GM13976 (cell line): ENCODE results near the gene TKTL1.
"Not testable (repeated sequence)": the region's sequence is repeated elsewhere in the genome, so short reads cannot be mapped to it uniquely, and the experiment has no call there.

Experiments
- DNase-seq: peaks from one replicate; pipeline ENCODE4 v3.0.0; 2012; ENCODE audit warnings: low spot score
- in situ Hi-C: fragments of 300-500 bp; cut with MboI; formaldehyde crosslinking; loops from one replicate; pipeline ENCODE4 v1.12.0; 2022; ENCODE audit warnings: low sequenced_read_pairs, mixed read lengths, inconsistent platforms; ENCODE audit not compliant: unreplicated experiment
- TF ChIP-seq, protein P1 (sequence below): IDR thresholded peaks from 2 replicates; pipeline ENCODE4 v1.5.1; 2012; ENCODE audit warnings: borderline replicate concordance, mild to moderate bottlenecking; ENCODE audit not compliant: insufficient read depth; ENCODE audit errors: extremely low read depth, missing control alignments, control extremely low read depth

Gene TKTL1

DNA sequence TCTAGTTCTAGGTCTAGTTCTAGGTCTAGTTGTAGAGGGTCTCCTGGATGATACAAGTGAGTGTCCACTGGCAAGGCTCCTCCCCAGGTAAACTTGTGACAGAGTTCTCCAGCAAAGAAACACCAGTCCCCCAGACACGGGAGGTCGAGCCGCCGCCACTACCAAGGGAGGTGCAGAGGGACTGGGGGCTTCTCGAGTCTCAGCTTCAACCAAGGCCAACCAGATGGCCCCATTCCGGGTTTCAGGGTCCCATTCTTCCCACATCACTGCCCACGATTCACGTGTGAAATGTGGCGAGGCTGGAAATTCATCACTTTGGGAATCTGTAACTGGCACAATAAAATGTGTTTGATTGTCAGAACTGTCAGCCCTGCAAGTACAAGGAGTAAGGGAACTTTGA is 37.5 kb downstream of the TKTL1 start:
- in situ Hi-C loops: no loop called here
- TF ChIP-seq, protein P1, sequence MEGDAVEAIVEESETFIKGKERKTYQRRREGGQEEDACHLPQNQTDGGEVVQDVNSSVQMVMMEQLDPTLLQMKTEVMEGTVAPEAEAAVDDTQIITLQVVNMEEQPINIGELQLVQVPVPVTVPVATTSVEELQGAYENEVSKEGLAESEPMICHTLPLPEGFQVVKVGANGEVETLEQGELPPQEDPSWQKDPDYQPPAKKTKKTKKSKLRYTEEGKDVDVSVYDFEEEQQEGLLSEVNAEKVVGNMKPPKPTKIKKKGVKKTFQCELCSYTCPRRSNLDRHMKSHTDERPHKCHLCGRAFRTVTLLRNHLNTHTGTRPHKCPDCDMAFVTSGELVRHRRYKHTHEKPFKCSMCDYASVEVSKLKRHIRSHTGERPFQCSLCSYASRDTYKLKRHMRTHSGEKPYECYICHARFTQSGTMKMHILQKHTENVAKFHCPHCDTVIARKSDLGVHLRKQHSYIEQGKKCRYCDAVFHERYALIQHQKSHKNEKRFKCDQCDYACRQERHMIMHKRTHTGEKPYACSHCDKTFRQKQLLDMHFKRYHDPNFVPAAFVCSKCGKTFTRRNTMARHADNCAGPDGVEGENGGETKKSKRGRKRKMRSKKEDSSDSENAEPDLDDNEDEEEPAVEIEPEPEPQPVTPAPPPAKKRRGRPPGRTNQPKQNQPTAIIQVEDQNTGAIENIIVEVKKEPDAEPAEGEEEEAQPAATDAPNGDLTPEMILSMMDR: no peak
- DNase-seq: no peak

GRCh38 chrX:154333837-154334271 is 38.3 kb downstream of the TKTL1 start:
- TF ChIP-seq, protein P1: no peak
- DNase-seq: no peak
- in situ Hi-C loops: no loop called here

DNA sequence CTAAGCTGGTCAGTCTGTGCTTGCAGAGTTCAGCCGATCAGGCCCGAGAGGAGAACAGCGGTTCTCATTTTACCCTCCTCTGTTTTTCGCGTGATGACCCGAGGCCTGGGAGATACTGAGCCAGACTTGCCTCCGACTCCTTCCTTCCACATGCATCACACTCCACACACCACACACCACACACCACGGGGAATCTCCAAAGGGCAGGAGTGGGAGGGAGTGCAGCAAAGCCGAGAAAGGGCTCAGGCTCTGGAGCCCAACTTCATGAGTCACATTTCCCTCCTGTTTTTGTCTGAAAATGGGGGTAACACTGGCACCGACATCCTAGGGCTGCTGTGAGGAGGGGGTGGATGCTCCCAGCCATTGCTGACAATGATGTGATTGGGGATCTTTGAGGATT is 38.9 kb downstream of the TKTL1 start:
- DNase-seq: no peak
- TF ChIP-seq, protein P1: no peak
- in situ Hi-C loops: no loop called here

DNA sequence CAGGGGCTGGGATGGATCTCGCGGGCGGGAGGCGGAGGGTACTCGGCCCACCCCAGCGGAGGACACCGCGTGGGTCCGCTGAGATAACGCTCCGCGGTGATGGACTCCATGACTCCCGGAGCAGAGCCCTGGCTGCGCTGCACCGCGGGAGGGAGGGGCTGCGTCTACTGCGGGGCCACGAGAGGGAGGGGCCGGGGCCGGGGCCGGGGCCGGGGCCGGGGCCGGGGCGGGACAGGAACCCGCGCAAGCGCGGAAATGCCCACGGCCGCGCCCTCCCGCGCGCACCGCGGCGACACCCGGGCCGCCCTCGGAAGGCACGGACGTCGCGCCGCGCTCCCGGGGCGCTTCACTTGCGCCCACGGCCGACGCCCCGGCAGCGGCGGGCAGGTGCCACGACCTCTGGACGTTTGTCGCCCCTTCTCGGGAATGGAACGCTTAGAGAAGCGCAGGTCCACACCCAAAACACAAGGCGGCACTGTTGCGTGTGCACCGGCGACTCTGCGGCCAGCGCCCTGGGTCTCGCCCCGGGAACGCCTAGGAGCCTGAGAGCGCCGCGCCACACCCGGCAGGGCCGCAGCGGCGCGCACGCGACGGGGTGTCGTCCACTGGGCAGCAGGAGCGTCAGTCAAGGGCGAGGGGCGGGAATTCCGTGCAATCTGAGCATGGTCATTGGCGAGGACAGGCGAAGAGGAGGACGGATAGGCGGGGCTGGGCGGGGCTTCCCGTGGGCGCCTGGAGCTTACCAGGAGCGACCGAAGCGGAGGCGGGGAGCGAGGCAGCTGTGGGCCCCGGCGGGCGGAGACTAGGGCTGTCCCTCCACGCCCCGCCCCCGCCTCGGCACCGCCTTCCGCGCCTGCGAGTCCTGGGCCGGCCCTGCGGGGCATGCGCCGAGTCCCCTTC is 46.1 kb downstream of the TKTL1 start:
- DNase-seq, in situ Hi-C loops: not testable (repeated sequence)

DNA sequence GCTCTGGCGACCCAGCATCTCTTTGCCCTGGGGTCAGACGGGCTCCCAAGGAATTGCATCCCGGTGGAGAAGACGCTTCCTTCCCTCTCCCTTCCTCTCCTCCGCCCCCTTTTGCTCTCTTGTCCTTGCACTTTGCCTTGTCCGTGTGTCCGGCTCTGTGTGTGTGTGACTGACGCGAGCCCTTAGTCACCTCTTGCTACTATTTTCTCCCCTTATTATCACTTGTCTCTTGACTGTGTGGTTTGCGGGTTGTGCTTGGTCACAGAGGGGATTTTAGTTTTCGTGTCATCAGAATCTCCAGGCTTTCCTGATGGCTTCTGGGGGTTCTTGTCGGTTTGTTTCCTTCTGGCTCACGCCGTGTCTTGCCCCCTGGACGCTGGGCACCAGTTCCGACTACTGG is 47.5 kb downstream of the TKTL1 start:
- DNase-seq, in situ Hi-C loops: not testable (repeated sequence)

GRCh38 chrX:154343620-154344019 is 48.0 kb downstream of the TKTL1 start:
- DNase-seq, in situ Hi-C loops: not testable (repeated sequence)

GRCh38 chrX:154348114-154348531 is 52.5 kb downstream of the TKTL1 start:
- in situ Hi-C loops: no loop called here
- TF ChIP-seq, protein P1: no peak
- no peak for DNase-seq

DNA sequence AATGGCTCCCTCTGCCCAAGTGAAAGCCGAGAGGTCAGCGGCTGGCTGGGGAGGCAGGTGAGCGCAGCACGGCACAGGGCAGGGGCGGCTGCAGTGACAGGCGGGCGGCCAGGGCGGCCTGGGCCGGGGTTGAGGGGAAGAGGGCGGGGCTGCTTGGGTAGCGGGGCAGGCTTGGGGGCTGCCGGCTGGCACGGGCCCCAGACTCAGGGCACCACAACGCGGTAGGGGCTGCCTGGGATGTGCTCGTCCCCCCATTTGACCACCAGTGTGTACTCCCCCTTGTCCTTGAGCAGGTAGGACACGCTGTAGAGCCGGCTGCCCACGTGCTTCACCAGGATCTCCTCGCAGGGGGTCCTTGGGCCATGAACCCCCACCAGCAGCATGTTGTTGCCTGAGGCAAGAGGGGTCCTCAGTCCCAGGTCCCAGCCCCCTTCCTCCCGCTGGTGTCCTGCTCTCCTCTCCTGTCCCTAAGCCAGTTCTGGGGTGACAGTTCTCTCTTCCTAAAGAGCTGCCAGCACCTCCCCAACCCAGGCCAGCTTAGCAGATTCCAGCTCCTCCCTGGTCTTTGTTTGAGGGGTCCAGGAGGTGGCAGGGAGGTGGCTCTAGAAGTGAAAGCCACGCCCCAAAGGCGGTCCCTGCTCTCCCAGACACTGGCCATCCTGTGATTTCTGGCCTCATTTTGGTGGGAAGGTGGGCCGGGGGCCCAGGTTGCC is 53.2 kb downstream of the TKTL1 start:
- no peak for DNase-seq
- TF ChIP-seq, protein P1: no peak
- in situ Hi-C loops: no loop called here
